HG03521 (cell line): Measurements from ENCODE around the gene UST.
"Not testable (repeated sequence)": the region's sequence is repeated elsewhere in the genome, so short reads cannot be mapped to it uniquely, and the experiment has no call there.

Experiments
- ATAC-seq: cut with Tn5 transposase; IDR thresholded peaks from one replicate; pipeline ENCODE4 v1.9.1; 2021; ENCODE audit warnings: mild to moderate bottlenecking, moderate library complexity; ENCODE audit not compliant: unreplicated experiment

UST gene

GRCh38 chr6:148934961-148935360 is 188.1 kb downstream of the UST start:
- ATAC-seq: no peak

DNA sequence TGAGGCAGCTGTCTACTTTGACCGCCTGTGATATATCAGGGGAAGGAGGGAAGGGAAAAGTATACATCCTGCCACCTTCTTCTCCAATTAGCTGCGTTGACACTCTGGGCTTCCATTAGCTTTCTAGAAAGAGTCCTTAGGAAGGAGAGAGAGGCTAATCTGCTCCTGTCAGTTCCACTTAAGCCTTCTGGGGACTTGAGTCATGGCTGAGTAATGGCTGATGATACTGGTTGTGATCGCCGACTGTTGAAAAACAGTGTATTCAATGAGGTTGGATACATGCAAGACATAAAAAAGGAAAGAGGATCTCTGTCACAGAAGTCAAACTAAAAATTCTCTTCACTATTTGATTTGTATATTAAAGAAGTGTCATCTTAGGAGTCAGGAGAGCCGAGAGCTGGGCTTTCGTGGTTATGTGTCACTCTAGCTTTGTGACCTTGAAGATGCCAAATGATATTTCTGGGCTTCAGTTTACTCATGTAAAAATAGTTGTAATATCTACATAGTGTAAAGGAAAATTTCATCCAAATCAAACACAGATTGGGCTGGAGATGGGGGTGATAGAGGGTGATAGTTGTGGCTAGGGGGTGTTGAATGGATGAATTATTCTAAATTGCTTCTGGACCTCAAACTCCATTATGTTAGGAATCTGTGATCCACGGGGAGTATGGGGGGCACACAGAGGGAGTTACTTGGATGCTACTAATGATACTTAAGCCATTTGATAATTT is 189.0 kb downstream of the UST start:
- no peak for ATAC-seq

GRCh38 chr6:148943451-148943850 is 196.6 kb downstream of the UST start:
- ATAC-seq: no peak

- ATAC-seq: no peak
Observed at GRCh38 chr6:148944608-148945007, 197.8 kb downstream of the UST start.

GRCh38 chr6:148945301-148946021 is 198.6 kb downstream of the UST start:
- ATAC-seq: no peak

- no peak for ATAC-seq
Observed at GRCh38 chr6:148947621-148948444, 201.0 kb downstream of the UST start.

DNA sequence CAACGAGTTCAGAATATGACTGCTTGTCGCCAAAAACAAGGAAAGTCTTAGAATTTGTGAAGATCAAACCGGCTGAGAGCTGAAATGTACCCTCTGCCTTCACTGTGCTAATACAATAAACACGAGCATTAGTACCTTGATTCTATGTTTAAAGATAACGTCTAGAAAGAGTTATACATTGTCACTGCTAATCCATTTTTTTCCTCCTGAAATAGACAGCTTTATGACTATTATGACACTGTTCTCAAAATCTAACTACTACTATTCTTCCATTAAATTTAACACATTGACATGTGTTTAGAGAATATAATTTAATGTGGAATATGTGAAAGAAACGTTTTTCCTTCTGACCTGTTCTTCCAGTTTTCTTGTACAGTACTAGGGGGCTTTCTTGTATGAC is 204.8 kb downstream of the UST start:
- no peak for ATAC-seq

GRCh38 chr6:148952147-148953035 is 205.6 kb downstream of the UST start:
- ATAC-seq: no peak

GRCh38 chr6:148954461-148954860 is 207.6 kb downstream of the UST start:
- ATAC-seq: no peak

DNA sequence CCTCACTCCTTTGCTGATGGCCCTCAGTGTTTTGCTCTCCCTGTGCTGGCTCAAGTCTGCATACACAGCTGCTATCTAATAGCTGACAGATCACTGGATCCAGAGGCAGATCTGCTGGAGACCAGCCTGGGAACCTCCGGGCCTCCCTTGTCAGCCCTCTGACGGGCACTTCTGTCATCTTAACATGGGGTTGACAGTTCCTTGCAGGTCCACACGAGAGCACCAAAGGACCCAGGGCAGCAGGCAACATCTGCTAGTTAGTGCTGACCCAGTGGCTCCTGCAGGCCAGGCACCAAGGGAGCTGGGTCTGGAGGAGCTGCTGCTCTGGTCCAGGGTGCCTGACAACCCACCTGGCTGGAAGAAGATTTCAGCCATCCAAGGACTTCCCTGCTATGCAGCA is 208.1 kb downstream of the UST start:
- ATAC-seq: no peak

DNA sequence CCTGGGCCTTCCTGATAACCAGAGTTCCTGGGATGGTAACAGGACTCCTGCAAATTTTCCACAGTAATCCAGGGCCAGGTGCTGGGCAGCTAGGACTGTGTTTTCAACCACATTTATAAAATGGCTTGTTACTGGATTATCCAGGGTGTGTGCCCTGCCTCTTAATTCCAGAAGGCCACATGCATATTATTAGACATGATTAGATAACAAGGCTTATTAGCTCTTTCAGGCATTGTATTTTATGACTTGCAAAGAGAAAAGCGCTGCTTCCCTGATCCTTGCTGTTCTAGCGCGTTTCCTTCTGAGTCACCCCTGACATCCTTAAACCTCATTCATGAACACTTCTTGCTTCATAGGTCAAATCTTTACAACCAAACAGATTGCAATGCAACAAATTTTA is 208.6 kb downstream of the UST start:
- ATAC-seq: no peak

GRCh38 chr6:148956163-148956562 is 209.3 kb downstream of the UST start:
- not testable (repeated sequence) for ATAC-seq

GRCh38 chr6:148957752-148958151 is 210.9 kb downstream of the UST start:
- ATAC-seq: no peak

DNA sequence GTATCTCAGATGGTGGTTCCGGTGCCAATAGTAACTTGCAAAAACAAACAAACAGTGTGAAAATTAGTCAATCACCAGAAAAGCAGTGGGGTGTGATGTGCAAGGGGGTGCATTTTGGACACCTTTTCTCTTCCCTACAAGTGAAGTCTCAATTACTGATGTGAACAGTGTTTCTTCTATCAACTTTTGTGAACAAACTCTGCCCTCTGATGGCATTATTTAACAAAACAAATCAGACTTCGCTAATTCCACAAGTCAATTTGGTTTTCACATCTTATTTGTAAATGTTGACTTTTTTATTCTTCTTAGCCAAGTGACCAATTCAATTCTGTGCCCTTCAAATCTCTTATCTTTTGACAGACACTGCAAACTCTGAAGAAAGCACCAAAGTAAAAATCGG is 212.2 kb downstream of the UST start:
- no peak for ATAC-seq

DNA sequence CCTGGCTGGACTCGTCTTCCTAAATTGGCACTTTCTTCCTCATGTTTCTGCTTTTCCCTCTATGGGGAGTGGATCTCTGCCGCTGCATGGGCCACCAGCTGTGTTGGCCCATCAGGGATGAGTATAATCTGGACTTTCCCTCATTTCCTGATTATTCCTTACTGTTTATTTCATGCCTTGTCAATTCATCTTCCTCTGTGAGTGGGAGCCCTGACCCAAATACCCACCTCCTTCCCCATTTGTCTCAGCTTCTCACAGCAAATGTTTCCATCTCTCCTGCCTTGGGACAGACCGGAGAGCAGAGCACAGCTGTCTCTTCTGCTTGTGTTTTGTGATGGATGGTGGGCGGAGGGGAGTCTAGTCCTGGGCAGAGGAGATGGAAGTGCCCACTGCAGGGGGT is 212.7 kb downstream of the UST start:
- no peak for ATAC-seq

GRCh38 chr6:148962854-148963515 is 216.2 kb downstream of the UST start:
- no peak for ATAC-seq

GRCh38 chr6:148963738-148964137 is 216.9 kb downstream of the UST start:
- no peak for ATAC-seq

GRCh38 chr6:148964467-148964866 is 217.6 kb downstream of the UST start:
- ATAC-seq: no peak

- ATAC-seq: no peak
Observed at GRCh38 chr6:148965287-148965686, 218.5 kb downstream of the UST start.

- ATAC-seq: no peak
Observed at GRCh38 chr6:148967011-148967520, 220.2 kb downstream of the UST start.
